ENCODE data around the gene LZIC.
A peak's percentile ranks its signal among the peaks of the same experiment; 100 is the strongest.
"Not testable (repeated sequence)": the region's sequence is repeated elsewhere in the genome, so short reads cannot be mapped to it uniquely, and the experiment has no call there.

The LZIC gene

DNA sequence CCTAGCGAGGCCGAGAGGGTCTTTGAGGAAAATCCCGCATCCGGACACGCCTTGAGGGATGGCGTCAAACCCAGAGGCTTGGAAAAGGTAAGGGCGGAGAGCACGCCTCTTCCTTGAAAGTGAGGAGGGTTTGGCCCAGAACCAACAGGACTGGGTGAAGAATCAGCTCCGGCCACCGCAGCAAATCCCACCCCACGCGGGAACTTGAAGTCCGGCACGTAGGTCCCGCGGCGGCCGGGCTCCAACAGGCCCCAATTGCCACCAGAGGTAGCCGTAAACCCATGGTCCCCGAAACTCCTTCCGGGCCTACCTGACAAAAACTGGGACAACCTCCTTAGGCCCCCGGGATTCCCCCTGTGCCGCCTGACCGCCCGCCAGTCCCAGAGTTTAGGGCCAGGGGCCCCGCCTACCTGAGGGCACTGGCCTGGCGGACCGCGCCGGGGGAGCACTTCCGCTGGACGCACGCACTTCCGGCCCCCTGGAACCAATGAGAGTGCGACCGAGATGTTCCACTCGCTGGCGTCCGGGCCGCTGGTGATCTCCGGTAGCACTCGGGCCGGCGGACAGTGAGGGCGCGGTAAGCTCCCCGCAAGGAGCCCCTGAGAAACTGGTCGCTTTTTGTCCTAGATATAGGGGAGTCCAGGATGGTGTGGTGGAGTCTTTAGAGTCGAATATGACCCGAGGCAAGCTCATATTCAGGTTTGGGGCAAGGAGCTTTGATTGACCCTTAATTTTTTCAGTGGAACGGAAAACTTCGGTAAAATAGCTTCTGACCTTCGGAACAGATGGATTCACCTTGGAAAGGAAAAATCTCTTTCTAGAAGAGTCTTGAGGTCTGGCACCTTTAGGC, at the start of gene LZIC, which contains the start of gene NMNAT1:
TSS of gene LZIC (minus strand) at position 453 of the 850 bp plus-strand sequence. CDS start 6,772 bp downstream, outside the sequence.
TSS of gene NMNAT1 (plus strand) at position 537 of the 850 bp plus-strand sequence. CDS start 28,599 bp downstream, outside the sequence.
- DNase-seq (ENCODE audit: low read depth), result peak; percentile 83

- no peak for DNase-seq (ENCODE audit: low read depth)
Measured at GRCh38 chr1:9992910-9993309, 49.7 kb upstream of the LZIC start.

DNA sequence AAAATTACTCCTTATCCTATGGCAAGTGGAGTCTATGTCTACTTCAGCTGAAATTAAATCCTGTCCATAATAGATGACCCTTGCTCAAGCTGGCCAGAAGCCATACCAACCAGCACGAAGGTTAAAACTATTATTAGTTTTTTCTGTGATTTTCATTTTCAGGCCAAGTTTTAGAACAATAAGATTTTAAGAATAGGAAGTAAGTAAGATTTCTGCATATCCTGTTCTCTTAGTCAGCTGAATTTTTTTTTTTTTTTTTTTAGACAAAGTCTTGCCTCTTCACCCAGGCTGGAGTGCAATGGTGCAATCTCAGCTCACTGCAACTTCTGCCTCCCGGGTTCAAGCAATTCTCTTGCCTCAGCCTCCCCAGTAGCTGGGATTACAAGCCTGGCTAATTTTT, 47.8 kb upstream of the LZIC start:
- DNase-seq (ENCODE audit: low read depth), result no peak

- DNase-seq (ENCODE audit: low read depth), result no peak
Measured at GRCh38 chr1:9989773-9990172, 46.6 kb upstream of the LZIC start.

DNA sequence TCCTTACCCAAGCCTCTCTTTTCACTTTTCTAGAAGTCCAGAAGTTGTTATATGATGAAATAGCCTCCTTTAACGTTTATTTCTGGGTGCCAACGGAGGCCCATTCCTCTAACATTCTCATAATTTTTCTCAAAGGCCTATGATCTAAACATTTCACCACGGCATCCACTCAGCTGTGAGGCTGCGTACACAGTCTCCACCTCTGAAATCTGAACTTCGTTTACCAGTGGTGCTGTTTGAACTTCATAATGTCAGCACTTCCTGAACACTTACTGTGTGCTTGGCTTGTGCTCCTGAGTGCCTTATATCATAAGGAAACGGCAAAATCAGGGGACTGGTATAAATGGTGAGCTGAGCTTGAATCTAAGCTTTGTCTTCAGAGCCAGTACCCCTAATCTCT, 41.8 kb upstream of the LZIC start:
- DNase-seq (ENCODE audit: low read depth), result no peak

- no peak for DNase-seq (ENCODE audit: low read depth)
Measured at GRCh38 chr1:9984253-9984652, 41.1 kb upstream of the LZIC start.

DNA sequence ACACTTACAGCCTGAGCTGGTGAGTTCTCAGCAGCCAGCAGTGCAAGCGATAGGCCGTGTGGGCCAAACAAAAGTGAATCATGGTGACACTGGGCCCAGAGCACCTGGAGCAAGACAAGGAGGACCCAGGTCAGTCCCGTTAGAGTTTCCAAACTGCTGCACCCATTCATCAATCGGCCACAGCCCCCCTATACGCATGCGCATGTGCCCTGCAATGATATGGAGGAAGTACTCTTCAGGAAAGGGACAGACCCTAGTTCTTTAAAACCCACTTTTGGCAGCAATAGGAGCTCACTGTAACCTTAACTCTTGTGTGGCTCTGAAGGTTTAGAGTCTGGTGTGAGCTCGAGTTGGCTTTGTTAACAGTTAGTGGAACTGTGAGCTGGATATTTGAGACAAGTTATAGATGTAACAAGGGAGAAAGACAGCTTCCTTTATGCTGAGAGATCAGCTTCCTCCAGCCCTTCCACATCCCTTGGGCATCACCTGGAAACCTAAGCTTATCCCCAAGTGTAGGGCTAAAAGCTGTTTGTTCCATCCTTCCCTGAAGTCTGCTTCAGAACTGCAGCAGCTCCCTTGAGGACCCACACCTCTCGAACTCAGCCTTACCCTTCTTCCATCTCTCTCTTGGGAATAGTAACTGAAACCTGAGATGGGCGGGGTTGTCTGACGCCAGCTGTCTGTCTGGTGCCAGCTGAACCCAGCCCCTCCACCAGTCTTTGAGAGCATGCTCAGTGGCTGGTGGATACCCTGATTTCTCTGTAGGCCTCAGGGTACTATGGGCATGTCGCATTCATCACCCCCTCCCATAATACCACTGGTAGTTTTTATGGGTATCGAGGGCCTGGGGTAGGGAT, 17.7 kb upstream of the LZIC start:
- no peak for DNase-seq (ENCODE audit: low read depth)

GRCh38 chr1:9960011-9960410, 16.8 kb upstream of the LZIC start:
- DNase-seq (ENCODE audit: low read depth), result no peak

GRCh38 chr1:9957726-9958125, 14.5 kb upstream of the LZIC start:
- no peak for DNase-seq (ENCODE audit: low read depth)

DNA sequence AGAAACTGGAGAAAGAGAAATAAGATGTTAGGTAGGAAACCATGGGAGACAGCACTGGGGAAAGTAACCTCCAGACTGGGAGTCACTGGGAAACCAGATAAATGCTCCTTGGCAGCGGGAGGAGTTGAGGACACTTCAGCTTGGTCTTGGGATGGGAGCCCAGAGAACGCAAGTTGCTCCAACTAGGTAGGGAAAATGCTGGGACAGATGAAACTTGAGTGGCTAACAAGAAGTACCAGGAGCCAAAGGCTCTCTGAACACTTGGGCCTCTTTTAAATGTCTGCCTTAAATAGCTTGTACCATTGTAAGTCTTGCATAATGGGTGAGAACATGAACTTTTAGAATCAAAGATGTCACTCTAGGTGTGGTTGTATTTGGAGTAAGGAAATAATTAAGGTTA, 3.1 kb upstream of the LZIC start:
- DNase-seq (ENCODE audit: low read depth), result no peak

GRCh38 chr1:9942399-9942938, 722 bp downstream of the LZIC start:
- no peak for DNase-seq (ENCODE audit: low read depth)

GRCh38 chr1:9929431-9930385, 13.5 kb downstream of the LZIC start:
- no peak for DNase-seq (ENCODE audit: low read depth)

- no peak for DNase-seq (ENCODE audit: low read depth)
Measured at GRCh38 chr1:9927259-9927658, 15.9 kb downstream of the LZIC start.

- no peak for DNase-seq (ENCODE audit: low read depth)
Measured at GRCh38 chr1:9922342-9922741, 20.8 kb downstream of the LZIC start.

DNA sequence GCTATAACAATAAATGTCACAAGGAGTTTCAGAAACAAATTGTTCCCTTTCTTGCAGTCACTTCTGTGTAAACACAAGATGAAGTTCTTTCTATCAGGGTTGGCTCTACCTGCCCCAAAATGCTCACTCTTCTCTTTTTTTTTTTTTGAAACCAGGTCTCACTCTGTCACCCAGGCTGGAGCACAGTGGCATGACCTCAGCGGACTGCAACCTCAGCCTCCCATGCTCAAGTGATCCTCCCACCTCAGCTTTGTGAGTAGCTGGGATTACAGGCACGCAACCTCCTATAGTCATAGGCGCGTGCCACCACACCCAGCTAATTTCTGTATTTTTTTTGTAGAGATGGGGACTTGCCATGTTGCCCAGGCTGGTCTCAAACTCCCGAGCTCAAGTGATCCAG, 22.6 kb downstream of the LZIC start:
- no peak for DNase-seq (ENCODE audit: low read depth)

DNA sequence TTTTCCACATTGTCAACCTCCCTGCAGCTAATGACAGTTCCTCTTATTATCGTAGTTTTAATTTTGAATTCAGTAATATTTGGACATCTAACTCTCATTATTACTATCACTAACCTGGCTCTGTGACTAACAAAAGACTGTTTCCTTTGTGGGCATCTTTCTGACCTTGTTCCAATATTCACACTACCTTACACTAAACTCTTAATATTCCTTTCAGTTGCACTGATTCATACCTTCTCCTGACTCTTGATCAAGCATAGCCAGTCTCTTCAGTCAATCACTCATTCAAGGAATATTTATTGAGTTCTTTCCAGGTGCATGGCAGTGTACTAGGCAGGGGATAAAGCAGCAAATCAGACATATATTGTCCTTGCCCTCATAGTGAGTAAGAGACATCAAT, 25.3 kb downstream of the LZIC start:
- DNase-seq (ENCODE audit: low read depth), result no peak

GRCh38 chr1:9917495-9917894, 25.7 kb downstream of the LZIC start:
- not testable (repeated sequence) for DNase-seq (ENCODE audit: low read depth)

GRCh38 chr1:9916452-9916851, 26.7 kb downstream of the LZIC start:
- no peak for DNase-seq (ENCODE audit: low read depth)

DNA sequence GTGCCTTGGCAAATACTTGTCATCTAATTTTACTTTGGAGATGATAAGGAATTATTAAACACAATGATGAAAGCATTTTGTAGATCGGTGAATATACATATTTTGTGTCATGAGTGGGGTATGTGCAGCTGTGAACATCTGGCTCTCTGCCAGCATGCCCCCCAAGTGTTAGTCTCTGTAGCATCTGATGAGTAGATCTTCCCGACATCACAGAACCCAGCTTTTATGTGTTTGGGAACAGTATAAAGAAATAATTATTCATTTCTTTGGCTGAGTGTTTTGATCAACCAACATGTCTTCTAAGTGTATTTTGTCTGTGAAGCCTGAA, 28.6 kb downstream of the LZIC start:
- DNase-seq (ENCODE audit: low read depth), result no peak

GRCh38 chr1:9912264-9912936, 30.8 kb downstream of the LZIC start:
- no peak for DNase-seq (ENCODE audit: low read depth)

Data from activated T-helper 9 cell treated with anti-CD3 and anti-CD28 coated beads, Interleukin-2, amount 50 U/mL, for 16 hours (primary cell).